ENCODE data around the gene BCAS3.

DNA sequence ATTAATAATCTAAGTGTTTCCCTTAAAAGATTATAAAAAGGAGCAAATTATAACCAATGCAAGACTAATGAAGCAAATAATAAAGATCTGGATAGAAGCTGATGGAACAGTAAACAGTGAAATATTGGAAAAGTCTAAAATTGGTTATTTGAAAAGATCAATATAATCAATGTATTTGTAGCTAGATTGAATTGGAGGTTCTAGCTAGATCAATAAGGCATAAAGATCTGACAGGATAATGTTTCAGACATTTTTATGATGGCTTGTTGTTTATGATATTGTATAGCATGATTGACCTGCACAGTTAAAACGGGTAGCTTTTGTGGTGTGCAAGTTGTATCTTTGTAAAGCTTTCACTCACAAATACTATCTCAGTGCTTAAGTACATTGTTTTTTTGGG is 245.3 kb downstream of the BCAS3 start:
- TF ChIP-seq, protein P1, sequence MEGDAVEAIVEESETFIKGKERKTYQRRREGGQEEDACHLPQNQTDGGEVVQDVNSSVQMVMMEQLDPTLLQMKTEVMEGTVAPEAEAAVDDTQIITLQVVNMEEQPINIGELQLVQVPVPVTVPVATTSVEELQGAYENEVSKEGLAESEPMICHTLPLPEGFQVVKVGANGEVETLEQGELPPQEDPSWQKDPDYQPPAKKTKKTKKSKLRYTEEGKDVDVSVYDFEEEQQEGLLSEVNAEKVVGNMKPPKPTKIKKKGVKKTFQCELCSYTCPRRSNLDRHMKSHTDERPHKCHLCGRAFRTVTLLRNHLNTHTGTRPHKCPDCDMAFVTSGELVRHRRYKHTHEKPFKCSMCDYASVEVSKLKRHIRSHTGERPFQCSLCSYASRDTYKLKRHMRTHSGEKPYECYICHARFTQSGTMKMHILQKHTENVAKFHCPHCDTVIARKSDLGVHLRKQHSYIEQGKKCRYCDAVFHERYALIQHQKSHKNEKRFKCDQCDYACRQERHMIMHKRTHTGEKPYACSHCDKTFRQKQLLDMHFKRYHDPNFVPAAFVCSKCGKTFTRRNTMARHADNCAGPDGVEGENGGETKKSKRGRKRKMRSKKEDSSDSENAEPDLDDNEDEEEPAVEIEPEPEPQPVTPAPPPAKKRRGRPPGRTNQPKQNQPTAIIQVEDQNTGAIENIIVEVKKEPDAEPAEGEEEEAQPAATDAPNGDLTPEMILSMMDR (IDR thresholded peaks at IDR 0.05; ENCODE audit: low read depth, low read length) = no peak
- no peak for TF ChIP-seq EZH2phosphoT487 (IDR thresholded peaks at IDR 0.05; ENCODE audit: low read depth)

Measured in OCI-LY3 (cell line).